ENCODE results near the gene HIGD1A.

HIGD1A gene

DNA sequence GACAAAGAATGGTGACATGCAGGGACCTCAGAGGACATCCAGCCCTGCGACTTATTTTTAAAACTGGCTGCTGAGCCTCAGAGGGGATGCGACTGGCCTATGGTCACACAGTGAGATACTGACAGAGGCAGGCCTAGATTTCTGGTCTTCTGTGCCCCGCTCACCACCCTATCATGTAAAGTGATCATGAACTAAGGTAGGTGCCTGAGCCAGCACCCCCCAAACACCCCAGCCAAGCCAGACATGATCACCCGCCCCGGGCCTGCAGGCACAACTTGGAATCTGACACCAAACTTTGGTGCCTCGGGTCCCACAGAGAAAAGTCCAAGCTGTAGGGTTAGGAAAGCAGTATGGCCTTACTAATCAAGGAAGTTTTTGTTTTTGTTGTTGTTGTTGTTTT is 67.8 kb downstream of the HIGD1A start:
- no peak for DNase-seq (ENCODE audit: low read depth in 1 of 2, low spot score in 1 of 2)

DNA sequence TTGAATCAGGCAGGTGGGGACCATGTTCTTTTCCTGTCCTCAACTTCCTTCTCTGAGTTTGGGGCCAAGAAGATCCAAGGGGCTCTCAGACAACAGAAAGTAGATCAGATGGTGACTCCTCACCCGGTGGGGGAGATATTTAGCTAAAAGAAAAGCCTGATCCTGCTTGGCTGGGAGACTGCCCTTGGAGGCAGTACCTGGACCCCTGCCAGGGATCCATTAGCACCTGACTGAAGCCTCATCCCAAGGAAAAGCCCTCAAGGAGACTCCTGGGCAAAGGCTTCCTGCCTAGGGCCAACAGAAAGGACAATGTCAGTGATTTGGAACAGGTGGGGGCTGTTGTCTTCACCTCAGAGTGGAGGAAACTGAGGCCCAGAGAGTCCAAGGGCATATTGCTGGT is 68.2 kb downstream of the HIGD1A start:
- DNase-seq (ENCODE audit: low read depth in 1 of 2, low spot score in 1 of 2) = no peak

DNA sequence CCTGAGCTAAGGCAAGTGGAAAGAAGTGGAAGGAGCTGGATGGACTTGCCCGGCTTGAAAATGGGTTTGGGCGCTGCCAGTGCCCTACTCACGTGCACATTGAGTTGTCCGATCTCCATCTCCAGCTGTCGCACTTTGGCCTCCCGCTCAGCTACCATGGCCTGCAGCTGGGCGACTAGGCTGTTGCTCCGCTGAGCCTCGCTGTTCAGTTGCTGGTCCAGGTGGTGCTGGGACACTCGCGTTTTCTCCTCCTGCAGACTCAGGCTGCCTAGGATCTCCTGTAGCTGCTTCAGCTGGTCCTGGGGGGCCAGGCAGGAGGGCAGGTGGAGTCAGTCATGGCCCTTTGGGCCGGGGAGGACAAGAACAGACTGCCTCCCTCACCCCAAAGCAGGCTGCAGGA is 68.7 kb downstream of the HIGD1A start:
- DNase-seq (ENCODE audit: low read depth in 1 of 2, low spot score in 1 of 2) = no peak

DNA sequence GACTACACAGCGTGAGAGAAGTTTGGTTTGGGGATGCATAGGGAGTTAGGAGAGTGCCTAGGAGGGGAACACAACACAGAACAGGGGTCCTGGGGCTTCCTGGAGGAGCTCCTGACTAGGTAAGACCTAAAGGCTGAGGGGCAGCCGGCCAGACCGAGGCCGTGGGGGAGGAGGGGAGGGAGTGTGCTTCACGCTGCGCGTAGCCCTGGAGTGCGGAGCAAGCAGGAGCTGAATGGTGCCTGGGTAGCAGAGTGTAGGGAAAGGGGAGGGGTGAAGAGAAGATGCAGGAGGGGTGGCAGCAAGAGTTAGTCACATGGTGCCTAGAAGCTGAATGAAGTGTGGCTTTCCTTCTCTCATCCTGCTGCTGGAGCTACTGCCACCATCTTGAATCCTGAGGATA is 69.3 kb downstream of the HIGD1A start:
- no peak for DNase-seq (ENCODE audit: low read depth in 1 of 2, low spot score in 1 of 2)

DNA sequence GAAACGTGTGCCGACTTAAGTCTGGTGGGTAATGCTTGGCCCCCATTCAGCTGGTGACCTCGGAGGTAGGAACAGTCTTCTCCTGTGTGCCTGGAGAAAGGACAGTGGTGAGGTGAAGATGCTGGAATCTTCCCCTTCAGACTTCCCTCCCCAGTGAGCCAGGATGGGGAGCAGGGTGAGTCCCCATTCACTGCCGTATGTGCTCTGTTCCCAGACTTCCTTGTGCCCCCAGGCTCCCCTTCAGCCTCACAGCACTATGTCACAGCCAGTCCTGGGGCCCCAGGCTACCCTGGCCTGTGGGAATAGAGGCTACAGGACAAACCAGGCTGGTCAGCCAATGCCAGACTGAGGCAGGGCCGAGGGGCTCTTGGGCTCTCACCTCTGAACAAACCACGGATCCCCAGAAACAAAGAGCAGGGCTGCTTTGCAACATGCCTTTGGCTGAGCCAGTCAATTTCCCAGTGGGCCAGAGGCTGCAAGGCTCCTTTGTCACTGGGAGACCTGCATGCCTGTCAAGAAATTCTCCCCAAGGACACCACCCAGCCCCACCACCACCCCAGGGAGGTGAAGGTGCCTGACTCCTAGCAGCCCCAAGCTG is 69.9 kb downstream of the HIGD1A start:
- no peak for DNase-seq (ENCODE audit: low read depth in 1 of 2, low spot score in 1 of 2)

DNA sequence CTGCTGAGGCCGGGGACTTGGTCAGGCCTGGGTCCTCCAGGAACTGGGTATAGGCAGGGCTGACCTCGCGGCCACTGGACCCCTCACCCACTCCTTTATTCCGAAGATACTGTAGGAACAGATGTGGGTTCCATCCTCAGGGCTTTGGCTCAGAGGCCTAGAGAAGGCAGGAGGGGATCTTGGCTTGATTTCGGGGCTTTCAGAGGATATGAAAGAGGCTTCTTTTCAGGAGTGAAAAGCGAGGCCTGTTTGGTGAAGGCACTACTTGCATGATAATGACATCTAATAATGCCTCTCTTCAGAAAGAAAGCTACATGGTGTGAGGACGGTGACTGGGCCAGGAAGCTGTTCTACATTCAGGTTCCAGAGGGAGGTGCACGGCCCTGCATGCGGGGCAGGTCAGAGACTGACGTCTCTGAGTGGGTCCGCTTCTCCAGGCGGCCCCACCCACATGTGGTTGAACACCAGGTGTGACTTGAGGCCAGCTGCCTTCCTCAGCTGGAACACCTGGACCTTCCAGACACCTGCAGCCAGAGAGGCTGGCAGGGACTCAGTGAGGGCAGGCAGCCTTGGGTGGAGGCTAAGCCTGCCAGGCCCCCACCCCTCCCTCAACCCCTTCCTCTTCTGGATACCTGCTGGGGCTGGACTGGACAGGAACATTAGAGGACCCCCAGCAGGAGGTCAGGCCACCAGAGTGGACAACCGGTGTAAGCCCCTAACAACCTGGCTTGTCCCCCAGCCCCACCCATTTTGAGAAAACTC is 70.6 kb downstream of the HIGD1A start:
- no peak for DNase-seq (ENCODE audit: low read depth in 1 of 2, low spot score in 1 of 2)
